ENCODE results near the gene TMEM126A. TPM values are rescaled to one million over a fixed set of nuclear protein-coding genes. Genes with fewer than 3 reads are reported as not detected.
A peak's percentile ranks its signal among the peaks of the same experiment; 100 is the strongest.
"Not testable (repeated sequence)": the region's sequence is repeated elsewhere in the genome, so short reads cannot be mapped to it uniquely, and the experiment has no call there.

TMEM126A gene
- total RNA-seq, result 35.1 and 35.5 TPM in 2 replicates

GRCh38 chr11:85647604-85648299 is at the start of gene TMEM126A:
Gene TMEM126A, plus strand, starts transcription at chr11:85647967. Its CDS starts 2,289 bp downstream, at chr11:85650256.
- DNase-seq, result peak; percentile 87

GRCh38 chr11:85599083-85599482 is 48.7 kb upstream of the TMEM126A start:
- no peak for DNase-seq

- DNase-seq, result no peak
Observed at GRCh38 chr11:85602526-85603213, 45.1 kb upstream of the TMEM126A start.

DNA sequence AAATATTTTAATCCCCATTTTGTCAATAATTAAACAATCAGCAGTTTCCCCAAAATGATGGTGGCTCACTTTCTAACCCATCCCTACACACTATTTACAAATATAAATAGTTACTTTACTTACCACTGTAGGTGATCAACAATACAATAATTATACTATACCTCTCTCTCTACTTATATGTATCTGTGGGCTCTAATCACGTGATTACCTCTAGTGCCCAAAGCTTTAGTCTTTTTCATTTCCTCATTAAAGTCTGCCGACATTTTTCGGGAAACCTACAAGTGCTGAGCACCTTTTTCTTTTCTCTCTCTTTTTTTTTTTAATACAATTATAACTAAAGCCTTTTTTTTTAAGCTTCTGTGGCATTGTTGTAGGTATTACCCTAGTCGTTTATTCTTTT is 44.5 kb upstream of the TMEM126A start:
- no peak for DNase-seq

GRCh38 chr11:85606237-85606636 is 41.5 kb upstream of the TMEM126A start:
- DNase-seq, result not testable (repeated sequence)

- DNase-seq, result not testable (repeated sequence)
Observed at GRCh38 chr11:85608621-85609020, 39.1 kb upstream of the TMEM126A start.

GRCh38 chr11:85609286-85609685 is 38.5 kb upstream of the TMEM126A start:
- not testable (repeated sequence) for DNase-seq

- not testable (repeated sequence) for DNase-seq
Observed at GRCh38 chr11:85611643-85612042, 36.1 kb upstream of the TMEM126A start.

DNA sequence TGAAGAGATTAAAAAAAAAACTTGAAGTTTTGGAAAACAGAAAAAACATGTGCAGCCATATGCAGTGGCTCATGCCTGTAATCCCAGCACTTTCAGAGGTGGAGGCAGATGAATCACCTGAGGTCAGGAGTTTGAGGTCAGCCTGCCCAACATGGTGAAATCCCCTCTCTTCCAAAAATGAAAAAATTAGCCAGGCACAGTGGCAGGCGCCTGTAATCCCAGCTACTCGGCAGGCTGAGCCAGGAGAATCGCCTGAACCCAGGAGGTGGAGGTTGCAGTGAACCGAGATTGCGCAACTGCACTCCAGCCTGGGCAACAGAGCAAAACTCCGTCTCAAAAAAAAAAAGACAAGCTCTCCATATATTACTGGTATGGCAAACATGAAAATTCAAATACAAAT is 28.3 kb upstream of the TMEM126A start:
- no peak for DNase-seq

DNA sequence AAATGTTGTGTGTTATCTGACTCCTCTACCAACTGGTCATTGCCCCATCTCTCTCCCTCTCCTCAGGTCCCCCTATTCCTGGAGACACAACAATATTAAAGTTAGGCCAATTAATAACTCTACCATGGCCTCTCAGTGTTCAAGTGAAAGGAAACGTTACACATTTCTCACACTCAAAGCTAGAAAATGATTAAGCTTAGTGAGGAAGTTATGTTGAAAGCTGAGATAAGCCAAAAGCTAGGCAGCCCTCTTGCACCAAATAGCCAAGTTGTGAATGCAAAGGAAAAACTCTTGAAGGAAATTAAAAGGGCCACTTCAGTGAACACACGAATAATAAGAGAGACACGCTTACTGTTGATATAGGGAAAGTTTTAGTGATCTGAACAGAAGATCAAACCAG is 27.5 kb upstream of the TMEM126A start:
- no peak for DNase-seq

DNA sequence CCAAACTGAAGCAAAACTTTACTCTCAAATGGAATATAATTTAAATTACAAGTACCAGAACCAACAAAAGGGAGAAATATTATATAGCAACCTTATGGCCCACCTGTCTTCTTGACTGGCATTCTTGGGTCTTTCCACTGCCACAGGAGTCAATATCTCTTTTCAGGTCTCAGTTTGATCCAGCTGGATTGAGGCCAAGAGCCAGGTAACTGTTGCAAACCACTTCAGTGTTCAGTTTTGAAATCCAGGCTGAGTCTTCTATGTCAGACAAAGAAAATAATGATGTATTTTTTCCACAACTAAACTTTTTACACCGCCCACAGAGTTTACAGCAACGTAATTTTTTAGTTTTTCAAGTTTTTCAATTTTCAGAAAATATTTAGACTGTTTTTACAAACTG is 21.3 kb upstream of the TMEM126A start:
- no peak for DNase-seq

- peak; percentile 23 for DNase-seq
Observed at GRCh38 chr11:85627332-85627997, 20.3 kb upstream of the TMEM126A start, which contains the start of gene DLG2. Gene DLG2, minus strand, starts transcription at chr11:85627344.

DNA sequence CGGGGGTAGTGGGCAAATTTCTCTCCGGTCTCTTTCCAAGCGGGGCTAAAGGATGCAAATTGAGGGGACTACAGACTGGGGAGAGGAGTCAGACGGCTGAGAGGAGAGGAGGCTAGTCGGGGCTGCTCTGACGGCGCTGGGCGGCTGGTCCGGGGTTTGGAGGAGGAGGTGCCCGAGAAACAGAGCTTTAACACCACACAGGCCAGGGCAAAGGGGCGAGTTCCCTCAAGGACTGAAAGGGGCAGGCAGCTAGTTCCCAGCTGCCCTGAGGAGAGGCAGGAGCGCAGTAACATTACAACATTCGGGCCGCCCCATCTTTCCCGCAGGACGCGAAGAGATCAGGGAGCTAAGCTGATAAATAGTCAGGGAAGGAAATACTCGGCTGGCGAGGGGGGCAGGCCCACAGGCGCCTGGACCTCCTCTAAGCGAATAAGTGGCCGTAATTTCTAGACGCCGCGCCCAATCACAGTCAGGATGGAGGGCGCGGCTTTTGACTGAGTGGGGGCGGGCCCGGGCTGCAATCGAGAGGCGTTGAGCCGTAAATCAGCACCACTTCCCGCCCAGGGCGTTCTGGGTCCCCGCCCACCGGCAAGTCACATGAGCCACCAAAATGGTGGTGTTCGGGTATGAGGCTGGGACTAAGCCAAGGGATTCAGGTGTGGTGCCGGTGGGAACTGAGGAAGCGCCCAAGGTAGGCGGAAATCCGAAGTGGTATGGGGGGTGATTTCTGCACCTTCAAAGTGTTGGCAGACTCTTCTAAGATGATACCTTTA is 19.6 kb upstream of the TMEM126A start, which contains the start of gene TMEM126B:
Gene TMEM126B (plus strand): TSS at position 596 of the 773 bp plus-strand sequence. CDS start 15 bp downstream, at position 611.
- peak; percentile 97 for DNase-seq

DNA sequence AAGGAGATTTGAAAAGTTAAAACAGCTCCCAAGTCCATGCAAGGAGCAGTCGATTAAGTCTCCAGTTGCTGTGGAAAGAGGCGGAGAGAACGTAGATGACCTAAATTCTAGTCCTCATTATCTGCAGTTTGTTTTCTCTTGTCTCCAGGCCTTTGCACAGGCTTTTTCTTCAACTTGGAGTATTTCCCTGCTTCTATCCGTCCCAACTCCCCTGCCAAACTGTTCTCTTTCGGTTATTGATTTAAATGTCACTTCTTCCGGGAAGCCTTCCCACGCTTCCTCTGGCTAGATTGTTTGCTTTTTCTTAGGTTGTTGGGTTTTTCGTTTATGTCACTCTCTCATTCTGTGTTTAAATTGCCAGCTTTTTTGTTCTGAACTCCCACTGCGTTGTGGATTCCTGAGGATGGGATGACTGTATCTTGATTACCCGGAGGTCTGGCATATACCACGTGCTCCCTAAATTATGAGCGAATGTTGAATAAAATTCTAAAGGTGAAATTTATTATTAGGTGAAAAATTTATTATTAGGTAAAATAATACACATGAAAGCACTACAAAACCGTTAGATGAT is 18.9 kb upstream of the TMEM126A start:
- DNase-seq, result peak; percentile 26

GRCh38 chr11:85634747-85635146 is 13.0 kb upstream of the TMEM126A start:
- no peak for DNase-seq

GRCh38 chr11:85643191-85643614 is 4.6 kb upstream of the TMEM126A start:
- no peak for DNase-seq

GRCh38 chr11:85647078-85647477 is 689 bp upstream of the TMEM126A start:
- DNase-seq, result no peak

- DNase-seq, result no peak
Observed at GRCh38 chr11:85651118-85651517, 3.4 kb downstream of the TMEM126A start.

GRCh38 chr11:85652786-85653447 is 5.2 kb downstream of the TMEM126A start:
- DNase-seq, result no peak

DNA sequence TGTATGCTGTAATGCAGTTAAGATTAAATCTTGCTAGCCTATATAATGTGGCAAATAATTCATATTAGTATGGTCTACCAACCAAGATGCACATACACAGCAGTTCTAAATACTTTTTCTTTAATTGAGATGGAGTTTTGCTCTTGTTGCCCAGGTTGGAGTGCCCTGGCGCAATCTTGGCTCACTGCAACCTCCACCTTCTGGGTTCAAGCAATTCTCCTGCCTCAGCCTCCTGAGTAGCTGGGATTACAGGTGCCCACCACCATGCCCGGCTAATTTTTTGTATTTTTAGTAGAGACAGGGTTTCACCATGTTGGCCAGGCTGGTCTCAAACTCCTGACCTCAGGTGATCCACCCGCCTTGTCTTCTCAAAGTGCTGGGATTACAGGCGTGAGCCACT is 6.6 kb downstream of the TMEM126A start:
- not testable (repeated sequence) for DNase-seq

DNA sequence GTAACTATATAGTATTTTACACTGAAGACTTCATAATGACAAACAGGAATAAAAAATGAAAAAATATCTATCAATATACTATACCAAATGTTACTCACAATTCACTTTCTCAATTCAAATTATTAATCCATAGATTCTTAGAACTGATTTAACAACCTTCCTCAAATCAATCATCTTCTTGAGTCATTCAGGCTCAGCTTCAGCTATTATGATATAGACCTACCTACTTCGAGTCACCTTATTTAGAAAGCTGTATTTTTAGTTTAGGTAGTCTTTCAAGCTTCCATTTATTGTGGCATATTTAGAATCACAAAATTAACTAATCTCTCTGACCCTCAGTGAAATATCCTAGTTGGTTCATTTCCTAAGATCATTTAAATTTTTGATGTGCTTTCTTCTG is 9.0 kb downstream of the TMEM126A start:
- no peak for DNase-seq

DNA sequence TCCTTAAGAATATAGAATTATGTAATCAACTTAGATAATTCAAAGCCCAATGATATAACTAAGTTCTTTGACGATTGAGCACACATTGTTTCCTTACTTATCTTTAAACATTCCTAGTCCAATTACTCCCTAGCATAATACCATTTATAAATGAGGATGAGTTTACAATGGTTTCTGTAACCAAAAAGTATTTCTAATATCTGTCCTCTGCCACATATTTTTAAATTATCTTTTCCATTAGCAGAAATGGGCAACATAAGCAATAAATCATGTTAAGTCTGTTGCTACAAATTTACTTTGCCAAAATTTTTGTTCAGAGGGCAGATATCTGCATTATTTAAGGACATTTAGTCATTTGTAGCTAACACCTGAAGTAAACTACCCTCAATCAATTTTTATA is 10.4 kb downstream of the TMEM126A start:
- DNase-seq, result no peak

Data from dermis blood vessel endothelial cell (primary cell).